IPS-NIHi11 (cell line): ENCODE results near the gene PRR11.
"Not testable (repeated sequence)": the region's sequence is repeated elsewhere in the genome, so short reads cannot be mapped to it uniquely, and the experiment has no call there.

Experiments
- DNase-seq: peaks from one replicate; pipeline ENCODE4 v3.0.0; 2012; ENCODE audit warnings: mixed read lengths, low spot score

Gene PRR11

GRCh38 chr17:59151591-59151990, 4.0 kb upstream of the PRR11 start:
- DNase-seq = no peak

GRCh38 chr17:59152925-59153324, 2.6 kb upstream of the PRR11 start:
- no peak for DNase-seq

- peak; percentile 18 for DNase-seq
Measured at GRCh38 chr17:59154292-59154720, 1.2 kb upstream of the PRR11 start.

GRCh38 chr17:59154721-59155438, 666 bp upstream of the PRR11 start, which contains the start of gene SKA2:
TSS of gene SKA2 (minus strand) at chr17:59155186. CDS start at chr17:59155163, 23 bp downstream.
- peak; percentile 86 for DNase-seq

GRCh38 chr17:59160157-59161025, 4.8 kb downstream of the PRR11 start:
- no peak for DNase-seq

GRCh38 chr17:59161477-59161876, 5.9 kb downstream of the PRR11 start:
- DNase-seq = no peak

- DNase-seq = peak; percentile 57
Measured at GRCh38 chr17:59165933-59166342, 10.4 kb downstream of the PRR11 start.

- no peak for DNase-seq
Measured at GRCh38 chr17:59167571-59168001, 12.0 kb downstream of the PRR11 start.

GRCh38 chr17:59172436-59173004, 17.0 kb downstream of the PRR11 start:
- no peak for DNase-seq

- DNase-seq = no peak
Measured at GRCh38 chr17:59174671-59175070, 19.1 kb downstream of the PRR11 start.

GRCh38 chr17:59175076-59175475, 19.5 kb downstream of the PRR11 start:
- no peak for DNase-seq

- no peak for DNase-seq
Measured at GRCh38 chr17:59178266-59178985, 22.9 kb downstream of the PRR11 start.

GRCh38 chr17:59179601-59180000, 24.1 kb downstream of the PRR11 start:
- DNase-seq = not testable (repeated sequence)

GRCh38 chr17:59180626-59181025, 25.1 kb downstream of the PRR11 start:
- no peak for DNase-seq

- no peak for DNase-seq
Measured at GRCh38 chr17:59181481-59181880, 25.9 kb downstream of the PRR11 start.

GRCh38 chr17:59185997-59186396, 30.5 kb downstream of the PRR11 start:
- no peak for DNase-seq

GRCh38 chr17:59186850-59187249, 31.3 kb downstream of the PRR11 start:
- no peak for DNase-seq

- DNase-seq = no peak
Measured at GRCh38 chr17:59190806-59191205, 35.3 kb downstream of the PRR11 start.

- DNase-seq = no peak
Measured at GRCh38 chr17:59193336-59193862, 37.9 kb downstream of the PRR11 start.

GRCh38 chr17:59199398-59199797, 43.9 kb downstream of the PRR11 start:
- DNase-seq = no peak

GRCh38 chr17:59202320-59202719, 46.8 kb downstream of the PRR11 start:
- DNase-seq = no peak

GRCh38 chr17:59219370-59219769, 63.8 kb downstream of the PRR11 start:
- DNase-seq = no peak
